OCI-LY1 (cell line): ENCODE results near the gene POLR2F.

Experiments
- H2AFZ ChIP-seq: fragments of 200-600 bp; sonication (generic), shearing (Covaris generic); 2 replicates; pipeline ENCODE4 v1.6.0; 2014; ENCODE audit warnings: antibody characterized with exemption, mild to moderate bottlenecking, low read length
- H3F3A ChIP-seq: fragments of 200-600 bp; sonication (generic), shearing (Covaris generic); 2 replicates; pipeline ENCODE4 v1.6.0; 2014; ENCODE audit warnings: mild to moderate bottlenecking, antibody characterized with exemption, low read length, moderate library complexity; ENCODE audit not compliant: insufficient read depth
- H3K27ac ChIP-seq: fragments of 200-600 bp; sonication (generic); 2 replicates; pipeline ENCODE4 v1.5.1; 2014; ENCODE audit warnings: low read length, mixed run types, mild to moderate bottlenecking, low read depth; ENCODE audit not compliant: poor library complexity, severe bottlenecking
- H3K27me3 ChIP-seq: fragments of 200-600 bp; sonication (generic); 2 replicates; pipeline ENCODE4 v1.6.0; 2014; ENCODE audit warnings: antibody characterized with exemption, mild to moderate bottlenecking, low read length, moderate library complexity; ENCODE audit not compliant: insufficient read depth
- H3K36me3 ChIP-seq: fragments of 200-600 bp; sonication (generic); 2 replicates; pipeline ENCODE4 v1.6.1; 2014; ENCODE audit warnings: mild to moderate bottlenecking, antibody characterized with exemption, low read length, moderate library complexity, mixed read lengths; ENCODE audit not compliant: insufficient read depth
- H3K4me1 ChIP-seq: fragments of 200-600 bp; sonication (generic); 2 replicates; pipeline ENCODE4 v1.5.1; 2014; ENCODE audit warnings: mild to moderate bottlenecking, low read length, moderate library complexity; ENCODE audit not compliant: insufficient read depth, severe bottlenecking
- H3K4me2 ChIP-seq: fragments of 200-600 bp; sonication (generic), shearing (Covaris generic); 2 replicates; pipeline ENCODE4 v1.6.1; 2014; ENCODE audit warnings: low read length
- H3K4me3 ChIP-seq: fragments of 200-600 bp; sonication (generic); 2 replicates; pipeline ENCODE4 v1.5.1; 2014; ENCODE audit warnings: low read length, low read depth, mild to moderate bottlenecking, mixed read lengths; ENCODE audit not compliant: poor library complexity, severe bottlenecking
- H3K79me2 ChIP-seq: fragments of 200-600 bp; shearing (Covaris generic); 2 replicates; pipeline ENCODE4 v1.6.1; 2016; ENCODE audit warnings: mixed run types, low read length, mixed read lengths; ENCODE audit not compliant: insufficient read depth
- H3K9ac ChIP-seq: fragments of 200-600 bp; sonication (generic), shearing (Covaris generic); 2 replicates; pipeline ENCODE4 v1.6.1; 2014; ENCODE audit warnings: mild to moderate bottlenecking, low read length, mixed read lengths
- H3K9me2 ChIP-seq: fragments of 200-600 bp; sonication (generic), shearing (Covaris generic); 2 replicates; pipeline ENCODE4 v1.6.1; 2014; ENCODE audit warnings: low read depth, mild to moderate bottlenecking, low read length, mixed read lengths
- H3K9me3 ChIP-seq: fragments of 200-600 bp; shearing (Covaris generic); 2 replicates; pipeline ENCODE4 v1.6.1; 2014; ENCODE audit warnings: low read length, mixed read lengths
- H4K20me1 ChIP-seq: fragments of 200-600 bp; sonication (generic), shearing (Covaris generic); 2 replicates; pipeline ENCODE4 v1.6.0; 2016; ENCODE audit warnings: mild to moderate bottlenecking, low read length; ENCODE audit not compliant: insufficient read depth
- CTCF ChIP-seq: fragments of 200-600 bp; sonication (generic), shearing (Covaris generic); IDR thresholded peaks from 2 replicates; pipeline ENCODE4 v1.5.1; 2017; ENCODE audit warnings: mild to moderate bottlenecking, antibody characterized with exemption, low read length, moderate library complexity, mixed read lengths
- EZH2 ChIP-seq: fragments of 200-600 bp; sonication (generic), shearing (Covaris generic); IDR thresholded peaks from 2 replicates; pipeline ENCODE4 v1.8.0; 2017; ENCODE audit warnings: borderline replicate concordance, mixed run types, mild to moderate bottlenecking, antibody characterized with exemption, low read length, moderate library complexity, mixed read lengths

POLR2F gene

DNA sequence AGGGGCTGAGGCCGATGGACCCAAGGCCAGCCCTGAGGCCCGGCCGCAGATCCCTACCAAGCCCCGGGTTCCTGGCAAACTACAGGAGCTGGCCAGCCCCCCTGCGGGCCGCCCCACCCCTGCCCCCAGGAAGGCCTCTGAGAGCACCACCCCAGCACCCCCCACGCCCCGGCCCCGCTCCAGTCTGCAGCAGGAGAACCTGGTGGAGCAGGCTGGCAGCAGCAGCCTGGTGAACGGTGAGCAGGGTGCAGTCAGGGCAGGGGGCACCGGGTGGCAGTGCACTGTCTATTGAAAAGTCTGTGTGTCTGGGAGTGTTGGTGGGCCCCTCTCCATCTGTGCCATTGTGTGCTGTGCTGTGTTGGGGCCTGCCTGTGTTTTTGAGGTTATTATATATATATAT is 31.3 kb upstream of the POLR2F start:
- no peak overlapping the region for H3K4me2 ChIP-seq
- H3K9me2 ChIP-seq: no peaks in the 10 kb centered on the region
- no peak overlapping the region for H3K27ac ChIP-seq
- H2AFZ ChIP-seq: no peak overlapping the region
- H3K4me1 ChIP-seq: peaks cover 16% of the 10 kb centered on the region
- H3K4me3 ChIP-seq: no peak overlapping the region
- H3K79me2 ChIP-seq: no peaks in the 10 kb centered on the region
- H3K36me3 ChIP-seq: peaks cover 20% of the 10 kb centered on the region; the same call in 1 of the 2 replicates
- TF ChIP-seq EZH2 (no peak), CTCF (no peak)
- no peak overlapping the region for H3K9ac ChIP-seq
- no peaks in the 10 kb centered on the region for H3K27me3 ChIP-seq
- no peaks in the 10 kb centered on the region for H3F3A ChIP-seq
- H4K20me1 ChIP-seq: no peaks in the 10 kb centered on the region
- no peaks in the 10 kb centered on the region for H3K9me3 ChIP-seq

GRCh38 chr22:37923927-37924326 is 29.6 kb upstream of the POLR2F start:
- no peak overlapping the region for H2AFZ ChIP-seq
- no peak overlapping the region for H3K4me2 ChIP-seq
- no peaks in the 10 kb centered on the region for H3F3A ChIP-seq
- peaks cover 4% of the 10 kb centered on the region for H3K4me1 ChIP-seq
- H3K36me3 ChIP-seq: peaks cover 23% of the 10 kb centered on the region; the same call in 1 of the 2 replicates
- no peak for TF ChIP-seq EZH2
- TF ChIP-seq CTCF: no peak
- no peak overlapping the region for H3K9ac ChIP-seq
- no peaks in the 10 kb centered on the region for H3K9me3 ChIP-seq
- no peak overlapping the region for H3K27ac ChIP-seq
- H3K27me3 ChIP-seq: no peaks in the 10 kb centered on the region
- H3K79me2 ChIP-seq: no peaks in the 10 kb centered on the region
- no peaks in the 10 kb centered on the region for H3K9me2 ChIP-seq
- H4K20me1 ChIP-seq: no peaks in the 10 kb centered on the region
- H3K4me3 ChIP-seq: no peak overlapping the region

DNA sequence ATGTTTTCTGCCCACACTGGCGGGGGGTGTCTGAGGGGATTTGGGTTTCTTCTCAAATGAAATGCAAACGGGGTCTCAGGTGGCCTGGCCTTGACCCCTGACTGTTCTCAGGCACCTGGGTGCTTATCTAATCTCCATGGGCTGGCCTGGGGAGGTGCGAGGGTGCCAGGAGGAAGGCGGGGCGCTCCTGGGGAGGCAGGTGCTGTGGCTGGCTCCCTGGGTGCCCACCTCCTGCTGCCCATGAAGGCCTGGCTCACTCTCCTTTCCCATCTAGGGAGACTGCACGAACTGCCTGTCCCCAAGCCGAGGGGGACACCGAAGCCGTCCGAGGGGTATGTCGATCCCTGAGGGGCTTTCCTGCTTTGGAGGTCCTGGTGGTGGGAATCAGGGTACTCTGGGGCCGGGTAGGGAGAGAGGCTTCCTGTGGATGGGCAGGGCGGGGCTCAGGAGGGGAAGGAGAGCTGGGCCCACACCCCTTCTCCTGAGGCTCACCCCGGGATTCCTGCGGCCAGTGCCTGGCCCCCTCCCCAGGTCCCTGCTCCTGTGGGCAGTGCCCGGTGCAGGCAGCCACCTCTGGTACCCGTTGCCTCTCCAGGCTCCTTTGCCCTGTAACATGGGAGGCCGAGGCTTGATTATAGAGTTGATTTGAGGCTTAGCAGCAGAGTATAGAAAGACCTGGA is 29.0 kb upstream of the POLR2F start:
- Histone ChIP-seq H3K27ac (no peak overlapping the region), H3K4me3 (no peak overlapping the region), H3K4me2 (no peak overlapping the region)

More for the DNA sequence above, 29.0 kb upstream of the POLR2F start:
- Histone ChIP-seq H2AFZ (no peak overlapping the region), H3K9me3 (no peaks in the 10 kb centered on the region), H3K9ac (no peak overlapping the region), H3K36me3 (peaks cover 23% of the 10 kb centered on the region; the same call in 1 of the 2 replicates), H3F3A (no peaks in the 10 kb centered on the region), H3K9me2 (no peaks in the 10 kb centered on the region), H4K20me1 (no peaks in the 10 kb centered on the region), H3K4me1 (no peaks in the 10 kb centered on the region), H3K79me2 (no peaks in the 10 kb centered on the region), H3K27me3 (no peaks in the 10 kb centered on the region)
- TF ChIP-seq EZH2: no peak
- no peak for TF ChIP-seq CTCF
